Breast epithelium (tissue), 4 donors: ENCODE data around the gene TENT5A. TPM values are rescaled to one million over a fixed set of nuclear protein-coding genes. Genes with fewer than 3 reads are reported as not detected.

Experiments
- DNase-seq, 2 donors: peaks; one replicate each; pipeline ENCODE4 v3.0.0-alpha.2; 2019; ENCODE audit warnings: low spot score in 2 of 2
- H3K27ac ChIP-seq, 2 donors: fragments of 200-600 bp; sonication (generic) in 1 of 2; one replicate each; pipeline ENCODE4 v1.5.1; 2016 to 2019; ENCODE audit warnings: mild to moderate bottlenecking in 1 of 2
- H3K27me3 ChIP-seq, 2 donors: fragments of 200-600 bp; sonication (generic) in 1 of 2; one replicate each; pipeline versions ENCODE4 v1.5.1 to v1.6.0; 2017 to 2019; ENCODE audit warnings: control low read depth in 1 of 2, mild to moderate bottlenecking in 1 of 2
- H3K36me3 ChIP-seq: fragments of 200-600 bp; one replicate; pipeline ENCODE4 v1.5.1; 2019
- H3K4me1 ChIP-seq, 2 donors: fragments of 200-600 bp; sonication (generic); one replicate each; pipeline ENCODE4 v1.5.1; 2016 to 2019; ENCODE audit warnings: control low read depth in 1 of 2
- H3K4me3 ChIP-seq, 3 donors: fragments of 200-600 bp; sonication (generic); 1 replicate in 2 of 3; 2 replicates in 1 of 3; pipeline ENCODE4 v1.5.1; 2016 to 2019; ENCODE audit warnings: mild to moderate bottlenecking in 3 of 3, moderate library complexity in 2 of 3
- H3K9me3 ChIP-seq, 2 donors: fragments of 200-600 bp; sonication (generic) in 1 of 2; one replicate each; pipeline ENCODE4 v1.5.1; 2016 to 2019; ENCODE audit warnings: control low read depth in 1 of 2
- CTCF ChIP-seq, 3 donors: fragments of 450-650 bp; IDR thresholded peaks; one replicate each; pipeline ENCODE4 v1.5.1; 2016 to 2017; ENCODE audit warnings: antibody characterized with exemption in 3 of 3, mild to moderate bottlenecking in 3 of 3, moderate library complexity in 3 of 3
- POLR2A ChIP-seq: fragments of 450-650 bp; IDR thresholded peaks from one replicate; pipeline ENCODE4 v1.6.1; 2016; ENCODE audit warnings: antibody characterized with exemption, mild to moderate bottlenecking, moderate library complexity
- POLR2AphosphoS5 ChIP-seq, 3 donors: sonication (generic); formaldehyde crosslinking; IDR thresholded peaks; one replicate each; pipeline ENCODE4 v1.6.1; 2017; ENCODE audit warnings: antibody characterized with exemption in 3 of 3
- intact Hi-C: fragments of 100-400 bp; cut with DNase I; formaldehyde crosslinking; loops from one replicate; pipeline ENCODE4 v1.15.1; 2023; ENCODE audit warnings: low total_unique reads
- total RNA-seq, 3 donors: library from RNA; depleted of rRNA; stranded (reverse); fragments of >200 nt; gene quantifications; one replicate each; pipeline ENCODE4 v1.1.0, GENCODE V29; 2016

TENT5A gene
- total RNA-seq, 3 donors from 2014 or later = 24.3 to 42.4 (median 25.9) TPM

- no peak for DNase-seq
- no peak overlapping the region for H3K27ac ChIP-seq
- intact Hi-C loops = no loop called here
Observed at GRCh38 chr6:81763968-81764367, 11.5 kb upstream of the TENT5A start.

GRCh38 chr6:81763051-81763450, 10.6 kb upstream of the TENT5A start:
- Histone ChIP-seq H3K27me3 (no peaks in the 10 kb centered on the region), H3K4me1 (peaks cover 5 to 7% of the 10 kb centered on the region in 2 donors), H3K9me3 (no peaks in the 10 kb centered on the region), H3K27ac (no peak overlapping the region), H3K36me3 (no peaks in the 10 kb centered on the region), H3K4me3 (no peak overlapping the region)
- no peak for TF ChIP-seq CTCF (IDR thresholded peaks at IDR 0.05)
- TF ChIP-seq POLR2A = no peak
- no peak for TF ChIP-seq POLR2AphosphoS5 (IDR thresholded peaks at IDR 0.05)
- DNase-seq = no peak
- intact Hi-C loops = no loop called here

More at GRCh38 chr6:81763968-81764367, 11.5 kb upstream of the TENT5A start:
- no peaks in the 10 kb centered on the region for H3K9me3 ChIP-seq
- H3K36me3 ChIP-seq = no peaks in the 10 kb centered on the region
- no peak overlapping the region for H3K4me3 ChIP-seq
- TF ChIP-seq POLR2A = no peak
- TF ChIP-seq POLR2AphosphoS5 (IDR thresholded peaks at IDR 0.05) = no peak
- TF ChIP-seq CTCF (IDR thresholded peaks at IDR 0.05) = no peak
- no peaks in the 10 kb centered on the region for H3K27me3 ChIP-seq
- H3K4me1 ChIP-seq = peaks cover 5 to 7% of the 10 kb centered on the region in 2 donors

- H3K36me3 ChIP-seq = no peaks in the 10 kb centered on the region
- no peak overlapping the region for H3K27ac ChIP-seq
- H3K4me3 ChIP-seq = no peak overlapping the region
- TF ChIP-seq POLR2A = no peak
- TF ChIP-seq CTCF (IDR thresholded peaks at IDR 0.05) = no peak
- no peak for TF ChIP-seq POLR2AphosphoS5 (IDR thresholded peaks at IDR 0.05)
- peaks cover 5 to 7% of the 10 kb centered on the region in 2 donors for H3K4me1 ChIP-seq
- H3K9me3 ChIP-seq = no peaks in the 10 kb centered on the region
- intact Hi-C loops = no loop called here
- no peaks in the 10 kb centered on the region for H3K27me3 ChIP-seq
- no peak for DNase-seq
Observed at GRCh38 chr6:81762606-81763005, 10.1 kb upstream of the TENT5A start.

- Histone ChIP-seq H3K4me3 (no peak overlapping the region), H3K36me3 (no peaks in the 10 kb centered on the region), H3K4me1 (peaks cover 3 to 5% of the 10 kb centered on the region in 2 donors), H3K27ac (no peak overlapping the region), H3K27me3 (no peaks in the 10 kb centered on the region), H3K9me3 (no peaks in the 10 kb centered on the region)
- TF ChIP-seq POLR2AphosphoS5 (IDR thresholded peaks at IDR 0.05) (no peak), POLR2A (no peak), CTCF (IDR thresholded peaks at IDR 0.05) (no peak)
- intact Hi-C loops = no loop called here
- DNase-seq = no peak
Observed at GRCh38 chr6:81762132-81762531, 9.7 kb upstream of the TENT5A start.

GRCh38 chr6:81761197-81761596, 8.7 kb upstream of the TENT5A start:
- TF ChIP-seq POLR2AphosphoS5 (IDR thresholded peaks at IDR 0.05) = no peak
- no peak for TF ChIP-seq CTCF (IDR thresholded peaks at IDR 0.05)
- TF ChIP-seq POLR2A = no peak
- intact Hi-C loops = no loop called here
- Histone ChIP-seq H3K36me3 (no peaks in the 10 kb centered on the region), H3K9me3 (no peaks in the 10 kb centered on the region), H3K27me3 (no peaks in the 10 kb centered on the region), H3K4me1 (no peaks in the 10 kb centered on the region), H3K27ac (no peak overlapping the region), H3K4me3 (no peak overlapping the region)
- no peak for DNase-seq
